ENCODE results near the gene C1orf53.
A peak's percentile ranks its signal among the peaks of the same experiment; 100 is the strongest.
"Not testable (repeated sequence)": the region's sequence is repeated elsewhere in the genome, so short reads cannot be mapped to it uniquely, and the experiment has no call there.

Gene C1orf53

GRCh38 chr1:197868751-197869489 lies 33.5 kb upstream of the C1orf53 start:
- Histone ChIP-seq H3K27me3 (ENCODE audit: insufficient read depth, low read length) (no peaks in the 10 kb centered on the region), H2AFZ (ENCODE audit: low read length) (no peak overlapping the region), H3K9me3 (ENCODE audit: low read length) (no peaks in the 10 kb centered on the region), H3K4me1 (ENCODE audit: insufficient read depth, low read length, severe bottlenecking) (no peaks in the 10 kb centered on the region), H3F3A (ENCODE audit: insufficient read depth, low read length) (no peaks in the 10 kb centered on the region), H3K27ac (ENCODE audit: low read depth, low read length, poor library complexity, severe bottlenecking) (no peak overlapping the region), H3K9me2 (ENCODE audit: low read depth, low read length) (no peaks in the 10 kb centered on the region), H3K4me3 (ENCODE audit: low read depth, low read length, poor library complexity, severe bottlenecking) (no peak overlapping the region), H3K4me2 (ENCODE audit: low read length) (no peak overlapping the region), H3K36me3 (ENCODE audit: insufficient read depth, low read length) (no peaks in the 10 kb centered on the region), H3K79me2 (ENCODE audit: insufficient read depth, low read length) (no peaks in the 10 kb centered on the region), H4K20me1 (ENCODE audit: insufficient read depth, low read length) (no peaks in the 10 kb centered on the region), H3K9ac (ENCODE audit: low read length) (no peak overlapping the region)
- TF ChIP-seq EZH2 (IDR thresholded peaks at IDR 0.05; ENCODE audit: borderline replicate concordance, low read length): no peak
- peak; percentile 75 for TF ChIP-seq CTCF (IDR thresholded peaks at IDR 0.05; ENCODE audit: low read length)

GRCh38 chr1:197869490-197870077 lies 32.8 kb upstream of the C1orf53 start:
- Histone ChIP-seq H2AFZ (ENCODE audit: low read length) (no peak overlapping the region), H4K20me1 (ENCODE audit: insufficient read depth, low read length) (no peaks in the 10 kb centered on the region), H3K36me3 (ENCODE audit: insufficient read depth, low read length) (no peaks in the 10 kb centered on the region), H3K27me3 (ENCODE audit: insufficient read depth, low read length) (no peaks in the 10 kb centered on the region), H3K9me3 (ENCODE audit: low read length) (no peaks in the 10 kb centered on the region), H3K9ac (ENCODE audit: low read length) (no peak overlapping the region), H3F3A (ENCODE audit: insufficient read depth, low read length) (no peaks in the 10 kb centered on the region), H3K4me1 (ENCODE audit: insufficient read depth, low read length, severe bottlenecking) (no peaks in the 10 kb centered on the region), H3K27ac (ENCODE audit: low read depth, low read length, poor library complexity, severe bottlenecking) (no peak overlapping the region), H3K9me2 (ENCODE audit: low read depth, low read length) (no peaks in the 10 kb centered on the region), H3K4me3 (ENCODE audit: low read depth, low read length, poor library complexity, severe bottlenecking) (no peak overlapping the region), H3K79me2 (ENCODE audit: insufficient read depth, low read length) (no peaks in the 10 kb centered on the region), H3K4me2 (ENCODE audit: low read length) (no peak overlapping the region)
- TF ChIP-seq CTCF (IDR thresholded peaks at IDR 0.05; ENCODE audit: low read length) (no peak), EZH2 (IDR thresholded peaks at IDR 0.05; ENCODE audit: borderline replicate concordance, low read length) (no peak)

GRCh38 chr1:197876894-197877293 lies 25.5 kb upstream of the C1orf53 start:
- TF ChIP-seq EZH2 (IDR thresholded peaks at IDR 0.05; ENCODE audit: borderline replicate concordance, low read length) (no peak), CTCF (IDR thresholded peaks at IDR 0.05; ENCODE audit: low read length) (no peak)
- no peaks in the 10 kb centered on the region for H3K4me1 ChIP-seq (ENCODE audit: insufficient read depth, low read length, severe bottlenecking)
- no peak overlapping the region for H3K4me2 ChIP-seq (ENCODE audit: low read length)
- no peaks in the 10 kb centered on the region for H3K79me2 ChIP-seq (ENCODE audit: insufficient read depth, low read length)
- H3K9me3 ChIP-seq (ENCODE audit: low read length): 0 out of 2 replicates have a peak, but pooled peaks cover 3% of the 10 kb centered on the region
- H3K9ac ChIP-seq (ENCODE audit: low read length): no peak overlapping the region
- no peaks in the 10 kb centered on the region for H4K20me1 ChIP-seq (ENCODE audit: insufficient read depth, low read length)
- no peak overlapping the region for H3K27ac ChIP-seq (ENCODE audit: low read depth, low read length, poor library complexity, severe bottlenecking)
- no peaks in the 10 kb centered on the region for H3K9me2 ChIP-seq (ENCODE audit: low read depth, low read length)
- H3K27me3 ChIP-seq (ENCODE audit: insufficient read depth, low read length): no peaks in the 10 kb centered on the region
- H3K36me3 ChIP-seq (ENCODE audit: insufficient read depth, low read length): no peaks in the 10 kb centered on the region
- H2AFZ ChIP-seq (ENCODE audit: low read length): no peak overlapping the region
- no peaks in the 10 kb centered on the region for H3F3A ChIP-seq (ENCODE audit: insufficient read depth, low read length)
- no peak overlapping the region for H3K4me3 ChIP-seq (ENCODE audit: low read depth, low read length, poor library complexity, severe bottlenecking)

GRCh38 chr1:197880385-197880784 lies 22.0 kb upstream of the C1orf53 start:
- H3K36me3 ChIP-seq (ENCODE audit: insufficient read depth, low read length); H3K4me2 ChIP-seq (ENCODE audit: low read length); H2AFZ ChIP-seq (ENCODE audit: low read length); H3K9me2 ChIP-seq (ENCODE audit: low read depth, low read length); H3K4me1 ChIP-seq (ENCODE audit: insufficient read depth, low read length, severe bottlenecking); H3K27me3 ChIP-seq (ENCODE audit: insufficient read depth, low read length); H4K20me1 ChIP-seq (ENCODE audit: insufficient read depth, low read length); H3K27ac ChIP-seq (ENCODE audit: low read depth, low read length, poor library complexity, severe bottlenecking); H3K9me3 ChIP-seq (ENCODE audit: low read length); H3K9ac ChIP-seq (ENCODE audit: low read length); H3K79me2 ChIP-seq (ENCODE audit: insufficient read depth, low read length); H3K4me3 ChIP-seq (ENCODE audit: low read depth, low read length, poor library complexity, severe bottlenecking); H3F3A ChIP-seq (ENCODE audit: insufficient read depth, low read length): not testable (repeated sequence)

GRCh38 chr1:197882241-197882640 lies 20.2 kb upstream of the C1orf53 start:
- H3K4me1 ChIP-seq (ENCODE audit: insufficient read depth, low read length, severe bottlenecking); H3K27ac ChIP-seq (ENCODE audit: low read depth, low read length, poor library complexity, severe bottlenecking); H3K9me2 ChIP-seq (ENCODE audit: low read depth, low read length); H3K79me2 ChIP-seq (ENCODE audit: insufficient read depth, low read length); H2AFZ ChIP-seq (ENCODE audit: low read length); H3K4me2 ChIP-seq (ENCODE audit: low read length); H3K9me3 ChIP-seq (ENCODE audit: low read length); H4K20me1 ChIP-seq (ENCODE audit: insufficient read depth, low read length); H3K4me3 ChIP-seq (ENCODE audit: low read depth, low read length, poor library complexity, severe bottlenecking); H3F3A ChIP-seq (ENCODE audit: insufficient read depth, low read length); H3K27me3 ChIP-seq (ENCODE audit: insufficient read depth, low read length); H3K9ac ChIP-seq (ENCODE audit: low read length); H3K36me3 ChIP-seq (ENCODE audit: insufficient read depth, low read length): not testable (repeated sequence)
